Measurements from ENCODE around the gene RELB.

DNA sequence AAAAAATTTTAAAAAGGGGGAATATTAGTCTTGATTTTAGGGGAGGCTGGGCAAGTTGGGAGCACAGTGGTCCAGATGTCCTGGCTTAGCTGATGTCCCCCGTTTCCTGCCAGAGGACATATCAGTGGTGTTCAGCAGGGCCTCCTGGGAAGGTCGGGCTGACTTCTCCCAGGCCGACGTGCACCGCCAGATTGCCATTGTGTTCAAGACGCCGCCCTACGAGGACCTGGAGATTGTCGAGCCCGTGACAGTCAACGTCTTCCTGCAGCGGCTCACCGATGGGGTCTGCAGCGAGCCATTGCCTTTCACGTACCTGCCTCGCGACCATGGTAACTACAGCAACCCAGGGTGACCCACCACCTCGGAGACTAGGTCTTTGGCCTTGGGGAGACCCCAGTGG lies 31.2 kb downstream of the RELB start:
- no peak for TF ChIP-seq CTCF (IDR thresholded peaks at IDR 0.05)
- no peak for TF ChIP-seq POLR2A (IDR thresholded peaks at IDR 0.05)
